Peyer's patch (tissue), 4 donors: ENCODE results near the gene DPEP1. TPM values are rescaled to one million over a fixed set of nuclear protein-coding genes. Genes with fewer than 3 reads are reported as not detected.

Source experiments
- DNase-seq, 3 donors: peaks; one replicate each; pipeline ENCODE4 v3.0.0-alpha.2; 2017 to 2019
- H3K27ac ChIP-seq, 4 donors: fragments of 200-600 bp; sonication (generic); one replicate each; pipeline ENCODE4 v1.5.1; 2016 to 2019
- H3K27me3 ChIP-seq, 2 donors: fragments of 200-600 bp; sonication (generic); one replicate each; pipeline ENCODE4 v1.5.1; 2019
- H3K36me3 ChIP-seq, 3 donors: fragments of 200-600 bp; sonication (generic); one replicate each; pipeline ENCODE4 v1.5.1; 2016 to 2019
- H3K4me1 ChIP-seq, 4 donors: fragments of 200-600 bp; sonication (generic); one replicate each; pipeline ENCODE4 v1.5.1; 2016 to 2019
- H3K4me3 ChIP-seq, 4 donors: fragments of 200-600 bp; sonication (generic); 1 replicate in 3 of 4; 2 replicates in 1 of 4; pipeline ENCODE4 v1.5.1; 2016 to 2019; ENCODE audit warnings: mild to moderate bottlenecking in 1 of 4
- H3K9me3 ChIP-seq, 4 donors: fragments of 200-600 bp; sonication (generic); one replicate each; pipeline ENCODE4 v1.5.1; 2016 to 2019; ENCODE audit warnings: mild to moderate bottlenecking in 1 of 4
- CTCF ChIP-seq, 6 experiments: fragments of 450-650 bp in 4 of 6; fragments of 200-600 bp in 2 of 6; sonication (generic) in 1 of 6; IDR thresholded peaks; one replicate each; pipeline ENCODE4 v1.5.1; 2017 to 2019; ENCODE audit warnings: antibody characterized with exemption in 6 of 6, mild to moderate bottlenecking in 3 of 6, moderate library complexity in 1 of 6
- POLR2A ChIP-seq, 2 donors: fragments of 450-650 bp; IDR thresholded peaks; one replicate each; pipeline ENCODE4 v1.5.1; 2017; ENCODE audit warnings: antibody characterized with exemption in 2 of 2, mild to moderate bottlenecking in 2 of 2, moderate library complexity in 2 of 2
- total RNA-seq, 4 donors: library from RNA; depleted of rRNA; stranded (reverse); fragments of >200 nt; gene quantifications; one replicate each; pipeline ENCODE4 v1.1.0, GENCODE V29; 2016

Gene DPEP1
- total RNA-seq, 4 donors from 2014 or later, result 272 to 3,324 (median 2,161) TPM

GRCh38 chr16:89593841-89594240, 19.6 kb upstream of the DPEP1 start:
- Histone ChIP-seq H3K36me3 (no peaks in the 10 kb centered on the region), H3K4me1 (no peaks in the 10 kb centered on the region), H3K4me3 (no peak overlapping the region), H3K27ac (peak overlapping the region in 1 of 4 donors; percentile 45), H3K9me3 (no peaks in the 10 kb centered on the region), H3K27me3 (no peaks in the 10 kb centered on the region)
- TF ChIP-seq POLR2A (IDR thresholded peaks at IDR 0.05) (no peak), CTCF (IDR thresholded peaks at IDR 0.05) (no peak)
- peak in 1 of 3 donors; percentile 41 for DNase-seq

GRCh38 chr16:89595330-89596060, 17.9 kb upstream of the DPEP1 start:
- TF ChIP-seq POLR2A (IDR thresholded peaks at IDR 0.05) (no peak), CTCF (IDR thresholded peaks at IDR 0.05) (no peak)
- Histone ChIP-seq H3K36me3 (no peaks in the 10 kb centered on the region), H3K9me3 (no peaks in the 10 kb centered on the region), H3K27me3 (no peaks in the 10 kb centered on the region), H3K4me1 (peaks cover 0 to 8% (median 0%) of the 10 kb centered on the region in 4 donors), H3K4me3 (no peak overlapping the region), H3K27ac (no peak overlapping the region)
- DNase-seq, result no peak

- Histone ChIP-seq H3K27ac (no peak overlapping the region), H3K4me1 (peaks cover 0 to 8% (median 0%) of the 10 kb centered on the region in 4 donors), H3K27me3 (no peaks in the 10 kb centered on the region), H3K36me3 (no peaks in the 10 kb centered on the region), H3K4me3 (no peak overlapping the region), H3K9me3 (no peaks in the 10 kb centered on the region)
- TF ChIP-seq CTCF (IDR thresholded peaks at IDR 0.05) (no peak), POLR2A (IDR thresholded peaks at IDR 0.05) (no peak)
- DNase-seq, result no peak
Observed at GRCh38 chr16:89596061-89596689, 17.3 kb upstream of the DPEP1 start.

- Histone ChIP-seq H3K27ac (no peak overlapping the region), H3K27me3 (no peaks in the 10 kb centered on the region), H3K4me1 (peaks cover 0 to 9% (median under 1%) of the 10 kb centered on the region in 4 donors), H3K9me3 (no peaks in the 10 kb centered on the region), H3K4me3 (no peak overlapping the region), H3K36me3 (no peaks in the 10 kb centered on the region)
- TF ChIP-seq CTCF (IDR thresholded peaks at IDR 0.05) (no peak), POLR2A (IDR thresholded peaks at IDR 0.05) (no peak)
- DNase-seq, result no peak
Observed at GRCh38 chr16:89596957-89597649, 16.3 kb upstream of the DPEP1 start.

- no peak overlapping the region for H3K27ac ChIP-seq
- no peaks in the 10 kb centered on the region for H3K36me3 ChIP-seq
- TF ChIP-seq POLR2A (IDR thresholded peaks at IDR 0.05) (no peak), CTCF (IDR thresholded peaks at IDR 0.05) (no peak)
- peaks cover 0 to 17% (median 5%) of the 10 kb centered on the region in 4 donors for H3K4me1 ChIP-seq
- no peak for DNase-seq
- no peaks in the 10 kb centered on the region for H3K9me3 ChIP-seq
- no peak overlapping the region for H3K4me3 ChIP-seq
- no peaks in the 10 kb centered on the region for H3K27me3 ChIP-seq
Observed at GRCh38 chr16:89598199-89598598, 15.2 kb upstream of the DPEP1 start.
